ENCODE results near the gene ZNF830.

- TF ChIP-seq CTCF (IDR thresholded peaks at IDR 0.05 in 8 of 11, conservative IDR thresholded peaks at IDR 0.05 in 3 of 11): no peak
- TF ChIP-seq POLR2A (IDR thresholded peaks at IDR 0.05): no peak
- TF ChIP-seq POLR2AphosphoS5 (IDR thresholded peaks at IDR 0.05): no peak
These were observed 45.6 kb downstream of the ZNF830 start for GRCh38 chr17:35006961-35007360.

All from spleen (tissue), 7 donors.